GM12801 (cell line): ENCODE results near the gene JCHAIN.

Source experiments
- TF ChIP-seq, protein P1 (sequence below): IDR thresholded peaks from one replicate; pipeline ENCODE4 v1.5.1; 2011; ENCODE audit warnings: control low read depth; ENCODE audit not compliant: insufficient read length; ENCODE audit errors: extremely low read depth

JCHAIN gene

DNA sequence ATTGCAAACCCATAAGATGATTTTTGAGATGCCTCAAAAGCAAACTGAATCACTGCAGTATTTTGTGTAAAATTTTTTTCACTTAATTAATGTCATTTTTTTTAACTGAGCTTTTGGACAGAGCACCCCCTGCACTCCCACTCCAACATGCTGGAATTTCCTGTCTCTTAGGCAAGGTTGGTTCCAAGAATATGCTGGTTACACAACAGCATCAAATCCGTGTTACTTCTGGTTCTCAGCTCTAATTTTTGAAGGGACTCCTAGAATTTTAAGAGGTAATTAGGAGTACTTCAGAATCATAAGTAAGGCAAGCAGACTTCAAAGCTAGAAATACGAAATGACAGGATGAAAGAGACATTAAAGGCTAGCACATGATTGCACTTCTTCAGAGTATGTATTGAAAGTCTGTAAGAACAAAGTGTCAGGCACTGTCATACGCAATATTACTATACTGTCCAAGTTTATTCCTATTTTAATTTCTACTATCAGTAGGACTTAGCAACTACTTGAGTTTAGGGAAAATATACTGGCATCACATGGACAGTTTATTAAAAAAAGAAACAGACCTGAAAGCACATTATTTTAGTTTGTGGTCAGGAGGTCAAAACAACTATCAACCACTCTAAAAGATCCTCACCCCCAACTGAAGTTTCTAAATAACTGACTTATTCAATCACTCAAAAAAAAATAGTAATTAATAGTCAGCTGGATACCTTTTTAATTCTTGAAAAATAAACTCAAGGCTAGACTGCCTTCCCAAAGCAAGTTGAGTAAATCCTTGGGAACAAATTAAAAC is 1.6 kb upstream of the JCHAIN start:
- TF ChIP-seq, protein P1, sequence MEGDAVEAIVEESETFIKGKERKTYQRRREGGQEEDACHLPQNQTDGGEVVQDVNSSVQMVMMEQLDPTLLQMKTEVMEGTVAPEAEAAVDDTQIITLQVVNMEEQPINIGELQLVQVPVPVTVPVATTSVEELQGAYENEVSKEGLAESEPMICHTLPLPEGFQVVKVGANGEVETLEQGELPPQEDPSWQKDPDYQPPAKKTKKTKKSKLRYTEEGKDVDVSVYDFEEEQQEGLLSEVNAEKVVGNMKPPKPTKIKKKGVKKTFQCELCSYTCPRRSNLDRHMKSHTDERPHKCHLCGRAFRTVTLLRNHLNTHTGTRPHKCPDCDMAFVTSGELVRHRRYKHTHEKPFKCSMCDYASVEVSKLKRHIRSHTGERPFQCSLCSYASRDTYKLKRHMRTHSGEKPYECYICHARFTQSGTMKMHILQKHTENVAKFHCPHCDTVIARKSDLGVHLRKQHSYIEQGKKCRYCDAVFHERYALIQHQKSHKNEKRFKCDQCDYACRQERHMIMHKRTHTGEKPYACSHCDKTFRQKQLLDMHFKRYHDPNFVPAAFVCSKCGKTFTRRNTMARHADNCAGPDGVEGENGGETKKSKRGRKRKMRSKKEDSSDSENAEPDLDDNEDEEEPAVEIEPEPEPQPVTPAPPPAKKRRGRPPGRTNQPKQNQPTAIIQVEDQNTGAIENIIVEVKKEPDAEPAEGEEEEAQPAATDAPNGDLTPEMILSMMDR = no peak

DNA sequence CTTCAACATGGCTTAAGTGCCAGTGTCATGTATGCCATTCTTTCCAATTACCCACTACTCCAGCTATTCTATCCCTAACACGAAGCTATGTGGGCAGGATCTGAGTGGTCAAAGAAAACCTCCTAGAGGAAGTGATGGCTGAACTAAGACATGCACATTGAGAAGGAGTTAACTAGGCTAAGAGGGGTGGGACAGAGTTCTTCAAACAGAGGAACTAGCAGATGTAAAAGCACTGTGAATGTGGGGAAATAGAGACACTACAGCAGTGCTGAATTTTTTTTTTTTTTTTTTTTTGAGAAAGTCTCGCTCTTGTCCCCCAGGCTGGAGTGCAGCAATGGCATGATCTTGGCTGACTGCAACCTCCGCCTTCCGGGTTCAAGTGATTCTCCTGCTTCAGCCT is 6.2 kb downstream of the JCHAIN start:
- TF ChIP-seq, protein P1 = no peak

DNA sequence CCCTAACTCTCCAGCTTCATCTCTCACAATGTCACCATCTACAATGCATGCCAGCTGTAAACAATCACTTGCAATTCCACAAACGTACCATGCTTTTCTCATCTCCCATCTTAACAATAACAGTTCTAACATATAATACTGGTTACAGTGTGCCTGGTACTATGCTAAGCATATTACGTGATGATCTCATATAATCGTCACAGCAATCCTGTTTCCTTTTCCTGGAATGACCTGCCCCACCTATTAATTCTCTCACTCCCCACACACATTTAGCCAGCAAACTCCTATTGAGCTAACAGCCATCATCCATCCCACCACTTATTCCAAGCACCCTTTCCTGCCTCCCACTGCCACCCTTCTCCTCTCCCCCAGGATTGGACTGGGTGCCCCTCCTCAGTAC is 7.9 kb downstream of the JCHAIN start:
- TF ChIP-seq, protein P1 = no peak

DNA sequence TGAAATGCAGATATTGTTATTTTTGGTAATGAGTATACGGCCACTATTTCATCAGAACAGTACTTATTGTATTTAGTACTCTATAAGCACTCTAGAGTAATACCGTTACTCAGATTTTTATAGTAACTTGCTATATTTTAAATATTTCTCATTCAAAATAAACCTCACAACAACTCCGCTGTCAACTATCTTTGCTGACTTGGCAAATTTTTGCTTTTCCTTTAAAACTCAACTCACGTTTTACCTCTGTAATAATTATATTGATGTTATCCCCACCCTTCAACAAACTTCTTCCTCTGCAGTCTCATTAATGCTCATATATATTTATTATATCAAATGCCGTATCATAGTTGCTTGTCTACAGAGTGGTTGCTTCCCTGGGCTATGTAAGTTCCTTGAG is 9.0 kb downstream of the JCHAIN start:
- TF ChIP-seq, protein P1 = no peak

DNA sequence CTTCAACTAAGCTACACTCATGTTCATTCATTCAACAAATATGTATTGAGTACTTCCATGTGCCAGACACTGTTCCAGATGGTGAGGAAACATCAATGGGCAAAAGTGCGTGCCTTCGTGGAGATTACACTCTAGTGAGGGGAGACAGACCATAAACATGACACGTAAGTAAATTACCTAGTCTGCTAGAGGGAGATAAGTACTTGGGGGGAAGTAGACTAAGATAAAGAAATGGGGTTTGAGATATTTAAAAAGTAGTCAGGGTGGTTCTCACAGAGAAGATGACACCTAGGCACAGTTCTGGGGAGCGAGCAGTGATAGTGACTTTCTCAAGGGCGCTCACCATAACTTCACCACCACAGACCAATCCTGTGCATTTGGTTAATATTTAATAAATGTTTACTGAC is 11.7 kb downstream of the JCHAIN start:
- TF ChIP-seq, protein P1 = no peak

DNA sequence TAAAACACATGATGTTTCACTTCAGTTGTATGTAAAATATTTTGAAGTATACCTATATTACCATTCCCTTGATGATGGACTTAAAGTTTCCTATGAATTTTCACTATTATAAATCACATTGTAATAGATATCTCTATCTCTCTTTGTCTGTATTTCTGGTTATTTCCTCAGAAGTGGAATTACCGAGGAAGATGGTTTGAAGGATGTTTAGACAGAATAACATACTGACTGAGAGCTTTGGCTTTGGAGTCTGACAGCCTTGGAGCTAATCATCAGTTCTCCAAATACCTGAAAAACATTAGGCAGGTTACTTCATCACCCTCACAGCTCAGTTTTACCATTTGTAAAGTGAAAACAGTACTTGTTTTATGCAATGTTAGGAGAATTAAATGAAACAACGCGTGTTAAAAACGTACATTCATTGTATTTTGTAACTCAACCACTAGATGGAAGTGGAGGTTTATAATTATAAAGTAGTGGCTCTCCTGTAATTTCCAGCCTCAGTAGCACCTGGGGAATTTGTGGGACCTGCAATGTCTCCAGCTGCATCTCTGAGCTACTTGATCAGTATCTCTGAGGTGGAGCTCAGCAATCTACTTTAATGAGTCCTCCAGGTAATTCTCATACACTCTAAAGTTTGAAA is 14.3 kb downstream of the JCHAIN start:
- TF ChIP-seq, protein P1 = no peak

DNA sequence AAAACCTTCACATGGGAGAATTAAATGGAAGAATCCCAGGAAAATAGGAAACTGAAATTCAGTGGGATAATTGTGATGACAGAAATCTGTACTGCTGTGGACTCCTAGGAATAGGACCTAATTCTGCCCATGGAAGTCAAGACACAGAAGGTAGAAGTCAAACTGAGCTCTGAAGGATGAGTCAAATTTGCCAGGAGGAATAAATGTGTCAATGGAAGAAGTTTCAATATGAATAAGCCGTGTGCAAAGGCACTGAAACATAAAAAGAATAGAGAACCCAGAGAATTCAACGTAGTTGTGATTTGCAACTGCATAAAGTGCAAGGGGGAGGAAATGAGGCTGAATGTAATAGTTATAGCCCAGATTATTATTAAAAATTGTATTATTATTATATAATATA is 26.1 kb downstream of the JCHAIN start:
- TF ChIP-seq, protein P1 = no peak
